Neuronal stem cell (in vitro differentiated cells): ENCODE data around the gene SEMA6A.

ENCODE experiments used
- DNase-seq: peaks from one replicate; pipeline ENCODE4 v3.0.0-alpha.2; 2013; ENCODE audit warnings: low spot score
- H2AFZ ChIP-seq: one replicate; pipeline ENCODE4 v1.6.1; 2013; ENCODE audit warnings: mild to moderate bottlenecking, low read length, inconsistent platforms
- H2AK5ac ChIP-seq: 2 replicates; pipeline ENCODE4 v1.6.1; 2013; ENCODE audit warnings: low read depth, mild to moderate bottlenecking, inconsistent platforms, low read length, moderate library complexity, mixed read lengths
- H2BK120ac ChIP-seq: 2 replicates; pipeline ENCODE4 v1.6.1; 2013; ENCODE audit warnings: low read depth, mild to moderate bottlenecking, inconsistent platforms, low read length, moderate library complexity, mixed read lengths
- H2BK12ac ChIP-seq: one replicate; pipeline ENCODE4 v1.6.1; 2013; ENCODE audit warnings: low read length, inconsistent platforms
- H2BK15ac ChIP-seq: 2 replicates; pipeline ENCODE4 v1.6.1; 2013; ENCODE audit warnings: mild to moderate bottlenecking, low read length, inconsistent platforms, mixed read lengths
- H2BK5ac ChIP-seq: one replicate; pipeline ENCODE4 v1.6.1; 2013; ENCODE audit warnings: inconsistent platforms, mild to moderate bottlenecking, low read length, moderate library complexity
- H3K14ac ChIP-seq: one replicate; pipeline ENCODE4 v1.6.1; 2013; ENCODE audit warnings: low read length, inconsistent platforms
- H3K18ac ChIP-seq: 2 replicates; pipeline ENCODE4 v1.6.1; 2013; ENCODE audit warnings: low read length, inconsistent platforms
- H3K23ac ChIP-seq: 2 replicates; pipeline ENCODE4 v1.6.1; 2013; ENCODE audit warnings: low read depth, mild to moderate bottlenecking, mixed read lengths, low read length, inconsistent platforms; ENCODE audit not compliant: poor library complexity
- H3K27ac ChIP-seq: replicated peaks from 3 replicates; pipeline ENCODE4 v1.5.1; 2013; ENCODE audit warnings: low read length, inconsistent platforms
- H3K27me3 ChIP-seq, 3 experiments: 2 replicates each; pipeline ENCODE4 v1.6.1; 2013; ENCODE audit warnings: low read length in 3 of 3, mild to moderate bottlenecking in 2 of 3, inconsistent platforms in 1 of 3, low read depth in 1 of 3, mixed read lengths in 1 of 3, moderate library complexity in 1 of 3; ENCODE audit not compliant: control insufficient read depth in 3 of 3, insufficient read depth in 3 of 3
- H3K36me3 ChIP-seq, 2 donors: replicated peaks in 1 of 2; 2 replicates each; pipeline ENCODE4 v1.6.1; 2013; ENCODE audit warnings: low read length in 2 of 2; ENCODE audit not compliant: control insufficient read depth in 2 of 2, insufficient read depth in 2 of 2
- H3K4ac ChIP-seq: 2 replicates; pipeline ENCODE4 v1.6.1; 2013; ENCODE audit warnings: inconsistent platforms, mild to moderate bottlenecking, low read length, moderate library complexity
- H3K4me1 ChIP-seq, 2 donors: 1 replicate in 1 of 2; 2 replicates in 1 of 2; pipeline ENCODE4 v1.6.1; 2013; ENCODE audit warnings: low read length in 2 of 2, low read depth in 1 of 2; ENCODE audit not compliant: control insufficient read depth in 2 of 2, insufficient read depth in 1 of 2
- H3K4me2 ChIP-seq: one replicate; pipeline ENCODE4 v1.6.1; 2013; ENCODE audit warnings: mild to moderate bottlenecking, low read length, inconsistent platforms; ENCODE audit not compliant: insufficient read depth, poor library complexity, severe bottlenecking
- H3K4me3 ChIP-seq, 2 donors: 2 replicates each; pipeline ENCODE4 v1.5.1; 2013; ENCODE audit warnings: low read length in 2 of 2, mild to moderate bottlenecking in 2 of 2, inconsistent platforms in 1 of 2, moderate library complexity in 1 of 2
- H3K79me1 ChIP-seq: one replicate; pipeline ENCODE4 v1.6.1; 2013; ENCODE audit warnings: low read depth, mild to moderate bottlenecking, inconsistent platforms, low read length, moderate library complexity
- H3K9ac ChIP-seq: one replicate; pipeline ENCODE4 v1.6.1; 2013; ENCODE audit warnings: mild to moderate bottlenecking, low read depth, low read length, inconsistent platforms; ENCODE audit not compliant: poor library complexity
- H3K9me3 ChIP-seq, 2 donors: replicated peaks in 1 of 2; 2 replicates each; pipeline versions ENCODE3 to v1.6.1; 2013; ENCODE audit warnings: low read length in 2 of 2, mild to moderate bottlenecking in 2 of 2, inconsistent platforms in 1 of 2, low read depth in 1 of 2, mixed read lengths in 1 of 2, moderate library complexity in 1 of 2; ENCODE audit not compliant: control insufficient read depth in 2 of 2, insufficient read depth in 1 of 2
- H4K8ac ChIP-seq: one replicate; pipeline ENCODE4 v1.6.1; 2013; ENCODE audit warnings: low read depth, mild to moderate bottlenecking, inconsistent platforms, low read length, moderate library complexity
- H4K91ac ChIP-seq: one replicate; pipeline ENCODE4 v1.6.1; 2013; ENCODE audit warnings: low read length, low read depth, mild to moderate bottlenecking, inconsistent platforms; ENCODE audit not compliant: poor library complexity
- WGBS, 2 donors: extraction: QIAGEN DNeasy Blood & Tissue Kit; methylation state at CpG; one replicate each; pipeline ENCODE4 v1.1.7; 2013; ENCODE audit warnings: missing lambda C conversion rate in 2 of 2, mixed read lengths in 1 of 2; ENCODE audit not compliant: insufficient read length in 2 of 2, insufficient replicate concordance in 1 of 2; ENCODE audit errors: extremely low coverage in 2 of 2; 5-methylcytosine and 5-hydroxymethylcytosine counted together

SEMA6A gene

GRCh38 chr5:116492016-116492623, 82.5 kb downstream of the SEMA6A start:
- H3K4me2 ChIP-seq, result no peak overlapping the region
- H4K91ac ChIP-seq, result no peak overlapping the region
- no peak overlapping the region for H3K4me3 ChIP-seq
- H3K23ac ChIP-seq, result no peak overlapping the region
- peaks cover 15 to 31% of the 10 kb centered on the region in 2 donors for H3K36me3 ChIP-seq
- peaks cover 0 to 2% of the 10 kb centered on the region in 2 donors for H3K9me3 ChIP-seq
- no peak overlapping the region for H3K4ac ChIP-seq
- no peak overlapping the region for H2BK12ac ChIP-seq
- H3K27me3 ChIP-seq, result no peaks in the 10 kb centered on the region
- H2BK120ac ChIP-seq, result no peak overlapping the region
- H3K4me1 ChIP-seq, result peaks cover 17 to 23% of the 10 kb centered on the region in 2 donors
- H3K27ac ChIP-seq, result no peak overlapping the region
- no CpG with 5 or more reads among the region's 3 CpGs for WGBS, 2 donors
- no peak overlapping the region for H4K8ac ChIP-seq
- H3K14ac ChIP-seq, result no peak overlapping the region
- DNase-seq, result no peak
- no peak overlapping the region for H3K9ac ChIP-seq
- H2AFZ ChIP-seq, result no peak overlapping the region
- H2BK5ac ChIP-seq, result no peak overlapping the region
- H2BK15ac ChIP-seq, result no peak overlapping the region
- no peak overlapping the region for H3K18ac ChIP-seq
- H3K79me1 ChIP-seq, result no peaks in the 10 kb centered on the region
- no peak overlapping the region for H2AK5ac ChIP-seq

- Histone ChIP-seq H3K79me1 (no peaks in the 10 kb centered on the region), H2BK15ac (no peak overlapping the region), H3K18ac (no peak overlapping the region), H3K4me3 (no peak overlapping the region), H3K14ac (no peak overlapping the region), H3K4me2 (no peak overlapping the region), H3K23ac (no peak overlapping the region), H3K36me3 (peaks cover 23 to 28% of the 10 kb centered on the region in 2 donors), H3K4me1 (peaks cover 5 to 6% of the 10 kb centered on the region in 2 donors), H2BK5ac (no peak overlapping the region), H4K91ac (no peak overlapping the region), H2BK12ac (no peak overlapping the region), H3K27ac (no peak overlapping the region), H2AK5ac (no peak overlapping the region), H2AFZ (no peak overlapping the region), H2BK120ac (no peak overlapping the region), H3K9me3 (no peaks in the 10 kb centered on the region), H3K4ac (no peak overlapping the region), H3K27me3 (no peaks in the 10 kb centered on the region), H4K8ac (no peak overlapping the region), H3K9ac (no peak overlapping the region)
- DNase-seq, result no peak
- no CpG with 5 or more reads among the region's 6 CpGs for WGBS, 2 donors
Measured at GRCh38 chr5:116488356-116489041, 86.1 kb downstream of the SEMA6A start.

- WGBS, 2 donors, result no CpG with 5 or more reads among the region's 1 CpG
- peaks cover 23 to 28% of the 10 kb centered on the region in 2 donors for H3K36me3 ChIP-seq
Measured at GRCh38 chr5:116487045-116487444, 87.6 kb downstream of the SEMA6A start.

GRCh38 chr5:116486588-116486987, 88.0 kb downstream of the SEMA6A start:
- Histone ChIP-seq H2AFZ (no peak overlapping the region), H3K9me3 (no peaks in the 10 kb centered on the region), H3K4me1 (peaks cover 5% of the 10 kb centered on the region in 2 donors), H3K14ac (no peak overlapping the region), H2BK5ac (no peak overlapping the region), H4K8ac (no peak overlapping the region), H3K4me3 (no peak overlapping the region), H3K4ac (no peak overlapping the region), H3K23ac (no peak overlapping the region), H3K27me3 (no peaks in the 10 kb centered on the region), H3K9ac (no peak overlapping the region), H2BK15ac (no peak overlapping the region), H3K36me3 (peaks cover 24 to 28% of the 10 kb centered on the region in 2 donors), H4K91ac (no peak overlapping the region), H3K4me2 (no peak overlapping the region), H3K27ac (no peak overlapping the region), H2BK12ac (no peak overlapping the region), H3K79me1 (no peaks in the 10 kb centered on the region), H3K18ac (no peak overlapping the region), H2BK120ac (no peak overlapping the region), H2AK5ac (no peak overlapping the region)
- DNase-seq, result no peak
- WGBS, 2 donors, result no CpG with 5 or more reads among the region's 8 CpGs

More at GRCh38 chr5:116487045-116487444, 87.6 kb downstream of the SEMA6A start:
- no peak overlapping the region for H3K4ac ChIP-seq
- H2AK5ac ChIP-seq, result no peak overlapping the region
- no peak overlapping the region for H2BK12ac ChIP-seq
- no peak overlapping the region for H2AFZ ChIP-seq
- no peak overlapping the region for H3K4me2 ChIP-seq
- no peaks in the 10 kb centered on the region for H3K27me3 ChIP-seq
- H3K9me3 ChIP-seq, result no peaks in the 10 kb centered on the region
- no peak overlapping the region for H4K8ac ChIP-seq
- H2BK5ac ChIP-seq, result no peak overlapping the region
- no peak overlapping the region for H3K18ac ChIP-seq
- H3K27ac ChIP-seq, result no peak overlapping the region
- H3K4me3 ChIP-seq, result no peak overlapping the region
- H3K79me1 ChIP-seq, result no peaks in the 10 kb centered on the region
- H2BK120ac ChIP-seq, result no peak overlapping the region
- peaks cover 5 to 6% of the 10 kb centered on the region in 2 donors for H3K4me1 ChIP-seq
- H2BK15ac ChIP-seq, result no peak overlapping the region
- DNase-seq, result no peak
- no peak overlapping the region for H3K9ac ChIP-seq
- H4K91ac ChIP-seq, result no peak overlapping the region
- no peak overlapping the region for H3K14ac ChIP-seq
- H3K23ac ChIP-seq, result no peak overlapping the region
